SK-MEL-5 (cell line): ENCODE data around the gene MYH7. TPM values are rescaled to one million over a fixed set of nuclear protein-coding genes. Genes with fewer than 3 reads are reported as not detected.
A peak's percentile ranks its signal among the peaks of the same experiment; 100 is the strongest.

ENCODE experiments used
- DNase-seq: peaks from one replicate; pipeline ENCODE4 v3.0.0-alpha.2; 2016; ENCODE audit warnings: low read depth, low spot score
- in situ Hi-C: cut with HindIII; loops from 2 replicates; pipeline ENCODE4 v1.10.0; 2016; ENCODE audit warnings: low sequenced_read_pairs, high pct_unique_total_duplicates, low pct_unique_long_range_greater_than_20kb
- total RNA-seq: library from RNA; depleted of rRNA; stranded (reverse); fragments of >200 nt; shearing (Covaris generic); gene quantifications from 2 replicates; pipeline ENCODE4 v1.2.3, GENCODE V29; 2014

Gene MYH7
- total RNA-seq, 1 experiment from 2014 or later = 0.05 TPM

DNA sequence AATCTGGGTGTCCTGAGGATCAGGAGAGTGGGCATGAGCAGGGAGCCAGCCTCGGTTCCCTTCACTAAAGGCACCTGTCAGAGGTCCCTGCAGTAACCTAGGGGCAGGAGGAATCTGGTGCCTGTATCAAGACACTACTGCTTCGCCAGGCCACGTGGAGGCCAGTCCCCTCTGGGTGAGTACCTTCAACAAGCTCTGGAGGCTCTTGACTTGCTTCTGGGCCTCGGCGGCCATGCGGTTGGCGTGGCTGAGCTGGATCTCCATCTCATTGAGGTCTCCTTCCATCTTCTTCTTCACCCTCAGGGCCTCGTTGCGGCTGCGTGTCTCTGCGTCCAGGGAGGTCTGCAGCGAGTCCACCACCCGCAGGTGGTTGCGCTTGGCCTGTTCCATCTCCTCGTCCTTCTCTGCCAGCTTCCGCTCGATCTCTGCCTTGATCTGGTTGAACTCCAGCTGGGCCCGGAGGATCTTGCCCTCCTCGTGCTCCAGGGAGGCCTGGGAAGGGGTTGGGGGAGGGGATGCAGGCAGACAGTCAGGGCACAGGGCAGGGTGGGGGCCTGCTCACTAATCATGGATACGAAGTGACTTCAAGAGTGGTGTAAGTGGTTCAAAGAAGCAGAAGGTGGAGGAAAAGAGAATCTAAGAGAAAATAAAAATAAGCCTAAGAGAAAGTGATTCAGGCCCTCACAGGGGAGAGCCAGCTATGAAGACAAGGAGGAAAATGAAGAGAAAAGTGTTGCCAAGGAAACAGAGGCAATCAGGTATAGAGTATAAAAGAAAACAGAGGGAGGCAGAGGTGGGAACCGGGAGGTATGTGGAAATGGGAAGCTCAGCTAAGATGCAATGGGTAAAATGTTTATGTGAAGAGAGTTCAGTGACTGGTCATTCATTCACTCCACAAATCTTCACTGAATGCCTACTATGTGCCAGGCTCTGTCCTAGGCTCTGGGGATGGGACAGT is 19.4 kb downstream of the MYH7 start:
- in situ Hi-C loops = no loop called here

DNA sequence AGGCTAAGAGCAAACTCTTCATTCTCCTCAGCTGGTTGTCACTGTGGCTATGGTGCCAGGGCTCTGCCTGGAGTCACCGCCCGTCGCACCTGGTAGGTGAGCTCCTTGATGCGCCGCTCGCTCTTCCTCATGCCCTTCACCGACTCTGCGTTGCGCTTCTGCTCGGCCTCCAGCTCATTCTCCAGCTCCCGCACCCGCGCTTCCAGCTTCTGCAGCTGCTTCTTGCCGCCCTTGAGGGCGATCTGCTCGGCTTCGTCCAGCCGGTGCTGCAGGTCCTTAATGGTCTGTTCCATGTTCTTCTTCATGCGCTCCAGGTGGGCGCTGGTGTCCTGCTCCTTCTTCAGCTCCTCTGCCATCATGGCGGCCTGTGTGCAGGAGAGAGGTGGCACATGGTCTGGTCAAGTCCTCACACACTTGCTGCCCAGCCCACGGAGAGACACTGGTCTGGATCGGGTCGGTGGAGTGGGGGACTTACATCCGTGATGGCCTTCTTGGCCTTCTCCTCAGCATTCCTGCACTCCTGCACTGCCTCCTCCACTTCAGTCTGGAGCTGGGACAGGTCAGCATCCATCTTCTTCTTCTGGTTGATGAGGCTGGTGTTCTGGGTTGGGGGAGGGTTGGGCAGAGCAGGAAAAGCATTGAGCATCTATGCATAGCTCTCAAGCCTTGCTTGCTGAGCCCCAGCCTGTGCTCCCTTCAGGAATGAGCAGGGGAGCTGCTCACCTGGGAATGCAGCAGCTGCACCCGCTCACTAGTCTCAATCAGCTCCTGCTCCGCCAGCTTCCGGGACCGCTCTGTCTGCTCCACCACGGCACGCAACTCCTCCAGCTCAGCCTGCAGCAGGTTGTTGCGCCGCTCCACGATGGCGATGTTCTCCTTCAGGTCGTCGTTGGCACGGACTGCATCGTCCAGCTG is 20.3 kb downstream of the MYH7 start:
- DNase-seq = no peak
- in situ Hi-C loops = no loop called here

More for the DNA sequence above, 19.4 kb downstream of the MYH7 start:
- no peak for DNase-seq

DNA sequence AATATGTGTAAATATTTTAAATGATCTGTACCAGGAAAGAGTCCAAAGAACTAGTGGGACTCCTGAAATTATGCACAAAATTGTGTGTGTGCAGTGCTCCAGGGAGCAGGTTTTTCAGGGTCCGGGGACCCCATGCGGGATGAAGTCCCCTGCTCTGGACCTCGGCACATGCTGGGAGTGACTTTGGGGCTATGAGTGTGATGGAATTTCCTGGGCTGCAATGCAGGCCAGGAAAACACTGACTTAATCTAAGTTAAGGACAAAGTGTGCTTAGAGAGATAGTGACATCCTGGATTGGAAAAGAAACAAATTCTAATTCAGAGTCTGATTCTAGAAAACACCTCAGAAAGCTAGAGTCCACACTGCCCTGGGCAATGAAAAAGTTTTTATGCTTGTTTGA is 21.2 kb downstream of the MYH7 start:
- in situ Hi-C loops = no loop called here

DNA sequence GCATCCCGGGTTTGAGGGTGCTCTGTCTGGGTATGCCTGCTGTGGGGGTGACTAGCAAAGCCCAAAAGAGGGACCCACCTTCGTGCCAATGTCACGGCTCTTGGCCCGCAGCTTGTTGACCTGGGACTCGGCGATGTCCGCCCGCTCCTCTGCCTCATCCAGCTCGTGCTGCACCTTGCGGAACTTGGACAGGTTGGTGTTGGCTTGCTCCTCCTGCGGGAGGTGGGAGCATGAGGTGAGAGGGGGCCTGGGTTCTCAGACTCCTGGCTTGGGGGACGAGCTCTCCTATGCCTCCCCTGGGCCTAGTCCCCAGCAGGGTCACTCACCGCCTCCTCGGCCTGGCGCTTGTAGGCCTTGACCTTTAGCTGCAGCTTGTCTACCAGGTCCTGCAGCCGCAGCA is 21.8 kb downstream of the MYH7 start:
- no peak for DNase-seq
- in situ Hi-C loops = no loop called here

More for the DNA sequence above, 21.2 kb downstream of the MYH7 start:
- no peak for DNase-seq

DNA sequence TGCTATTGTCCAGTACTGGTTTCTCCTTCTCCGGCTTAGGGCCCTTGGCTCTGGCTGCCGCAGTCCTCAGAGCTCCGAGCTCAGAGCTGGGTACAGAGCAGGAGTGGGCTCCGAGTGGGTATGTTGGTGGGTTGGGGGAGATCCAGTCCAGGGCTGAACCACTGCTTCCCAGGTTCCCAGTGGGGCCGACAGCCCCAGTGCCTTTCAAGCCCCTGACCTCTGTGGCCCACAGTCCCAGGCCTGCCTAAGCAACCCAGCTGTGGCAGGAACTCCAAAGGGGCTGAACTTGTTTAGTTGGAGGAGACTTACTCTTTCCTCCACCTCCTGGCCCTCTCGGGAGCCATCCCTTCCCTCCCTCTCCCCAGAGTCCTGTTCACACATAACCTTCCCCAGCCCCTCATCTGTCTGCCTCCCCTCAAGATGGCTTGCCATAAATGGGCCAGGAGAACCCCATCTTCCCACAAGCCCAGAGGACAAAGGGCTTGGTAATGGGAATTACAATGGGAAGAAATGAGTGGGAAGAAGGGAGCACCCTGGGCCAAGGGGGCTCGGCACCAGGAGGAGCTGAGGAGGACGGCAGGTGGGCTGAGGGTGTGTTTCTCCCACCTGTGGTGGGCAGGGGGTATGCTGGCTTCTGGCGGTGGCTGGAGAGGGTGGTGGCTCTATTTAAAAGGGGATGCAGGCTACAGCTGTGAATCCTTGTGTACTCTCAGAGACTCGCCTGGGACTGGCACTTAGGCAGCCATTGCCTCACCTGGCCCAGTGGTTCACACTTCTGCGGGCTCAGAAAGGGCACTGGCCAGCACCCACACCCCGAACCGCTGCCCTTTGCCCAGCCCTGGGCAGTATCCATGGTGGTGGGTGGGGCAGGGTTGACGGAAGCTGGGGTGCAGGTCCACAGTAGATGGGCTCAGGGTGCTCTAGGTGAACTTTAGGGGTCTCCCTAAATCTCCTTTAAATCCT is 23.6 kb downstream of the MYH7 start:
- DNase-seq = no peak
- in situ Hi-C loops = no loop called here

DNA sequence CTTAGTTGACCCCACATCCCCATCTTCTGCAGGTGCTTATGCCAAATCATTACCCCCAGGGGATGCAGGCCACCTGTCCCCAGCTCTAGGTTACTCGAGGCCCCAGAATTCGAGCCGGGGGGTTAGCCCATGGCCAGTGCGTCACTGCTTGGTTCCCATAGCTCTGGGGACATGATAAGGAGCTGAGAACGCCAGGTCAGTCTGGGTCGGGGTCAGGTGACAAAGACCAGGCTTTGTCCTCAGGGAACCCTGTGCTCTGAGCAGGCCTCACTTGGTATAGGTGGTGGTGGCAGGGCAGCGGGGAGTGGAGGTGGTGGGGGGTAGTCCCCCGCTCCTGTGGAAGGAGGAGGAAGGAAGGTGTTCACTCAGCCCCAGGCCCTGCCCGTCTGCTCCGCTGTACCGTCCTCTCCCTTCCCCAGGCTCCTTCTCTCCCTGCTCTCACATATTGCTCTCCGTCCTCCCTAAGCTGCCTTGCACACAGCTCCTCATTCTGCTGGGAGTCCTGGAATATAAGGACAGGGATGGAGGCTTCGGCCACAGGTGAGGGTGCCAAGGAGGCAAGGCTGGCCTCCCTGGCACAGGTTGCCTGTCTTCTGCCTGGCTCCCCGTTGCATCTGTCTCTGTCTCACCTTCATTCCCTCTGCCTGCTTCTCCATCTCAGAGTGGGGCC is 25.4 kb downstream of the MYH7 start:
- in situ Hi-C loops = no loop called here
- DNase-seq = no peak

DNA sequence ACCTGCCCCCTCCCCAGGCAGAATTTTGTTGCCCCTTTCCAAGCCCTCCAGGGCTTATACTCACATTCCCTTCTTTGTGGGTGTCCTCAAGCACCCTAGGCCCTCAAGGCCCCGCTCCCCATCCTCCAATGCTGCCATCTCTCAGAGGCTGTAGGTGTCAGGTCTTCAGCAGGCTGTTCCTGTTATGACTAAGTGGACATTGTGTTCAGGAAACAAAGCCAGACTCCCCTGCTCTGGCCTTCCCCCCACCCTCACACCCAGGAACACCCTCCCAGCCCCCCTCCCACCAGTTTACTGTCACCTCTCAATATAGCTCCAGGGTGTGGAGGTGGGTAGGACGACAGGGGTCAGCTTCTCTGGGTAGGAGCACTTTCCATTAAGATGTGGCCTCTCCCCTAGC is 26.0 kb downstream of the MYH7 start:
- in situ Hi-C loops = no loop called here
- DNase-seq = no peak

DNA sequence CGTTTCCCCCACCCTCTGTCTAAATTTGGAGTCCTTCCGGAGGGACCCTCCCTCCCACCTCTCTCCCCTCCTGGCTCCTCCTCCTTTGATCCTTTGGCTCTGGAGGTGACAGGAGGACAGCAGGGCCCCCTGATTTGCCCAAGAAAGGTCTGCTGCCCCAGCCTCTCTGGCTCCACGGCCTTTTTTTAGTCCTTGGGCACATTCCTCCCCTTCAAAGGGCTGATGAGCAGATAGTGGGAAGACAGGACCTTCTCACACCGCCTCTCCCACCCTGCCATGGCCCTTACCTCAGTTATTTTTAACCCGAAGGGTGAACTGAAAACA is 27.2 kb downstream of the MYH7 start:
- no peak for DNase-seq
- in situ Hi-C loops = no loop called here

DNA sequence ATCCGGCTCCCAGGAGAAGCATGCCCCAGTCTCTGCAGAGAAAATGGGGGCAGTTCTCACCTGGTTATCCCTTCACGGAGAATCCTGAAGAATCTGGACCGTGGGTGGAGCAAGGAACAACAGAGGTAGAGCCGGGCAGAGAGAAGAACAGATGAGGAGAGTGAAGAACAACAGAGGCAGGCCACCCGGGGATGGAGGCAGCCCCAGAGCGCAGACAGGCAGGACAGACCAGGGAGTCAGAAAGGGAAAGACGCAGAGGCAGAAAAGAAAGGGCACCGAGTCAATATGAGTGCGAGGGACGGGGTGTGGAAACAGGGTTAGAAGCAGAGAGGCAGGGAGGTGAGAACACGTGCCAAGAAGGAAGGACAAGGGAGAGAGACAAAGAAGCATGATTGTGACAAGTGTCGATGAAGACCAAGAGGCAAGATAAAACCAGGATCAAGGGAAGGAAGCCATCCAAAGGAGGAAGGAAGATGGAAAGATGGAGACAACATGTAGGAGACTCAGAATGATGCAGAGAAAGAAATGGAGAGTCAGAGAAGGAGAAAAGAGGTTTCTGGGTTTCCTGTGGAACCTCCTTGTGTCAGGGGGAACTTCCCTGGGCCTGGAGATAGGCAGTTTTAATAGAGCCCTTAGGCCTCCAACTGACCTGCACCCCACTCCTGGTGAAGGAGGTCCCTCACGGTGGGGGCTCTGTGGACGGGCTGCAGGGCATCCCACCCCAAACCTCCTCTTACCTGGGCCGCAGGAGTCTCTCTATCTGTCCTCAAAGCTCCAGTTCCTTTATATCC is 27.7 kb downstream of the MYH7 start, which contains the start of gene MYH6:
TSS of gene MYH6 (minus strand) at position 758 of the 791 bp plus-strand sequence. CDS start 1,050 bp downstream, outside the sequence.
- in situ Hi-C loops = no loop called here
- no peak for DNase-seq

DNA sequence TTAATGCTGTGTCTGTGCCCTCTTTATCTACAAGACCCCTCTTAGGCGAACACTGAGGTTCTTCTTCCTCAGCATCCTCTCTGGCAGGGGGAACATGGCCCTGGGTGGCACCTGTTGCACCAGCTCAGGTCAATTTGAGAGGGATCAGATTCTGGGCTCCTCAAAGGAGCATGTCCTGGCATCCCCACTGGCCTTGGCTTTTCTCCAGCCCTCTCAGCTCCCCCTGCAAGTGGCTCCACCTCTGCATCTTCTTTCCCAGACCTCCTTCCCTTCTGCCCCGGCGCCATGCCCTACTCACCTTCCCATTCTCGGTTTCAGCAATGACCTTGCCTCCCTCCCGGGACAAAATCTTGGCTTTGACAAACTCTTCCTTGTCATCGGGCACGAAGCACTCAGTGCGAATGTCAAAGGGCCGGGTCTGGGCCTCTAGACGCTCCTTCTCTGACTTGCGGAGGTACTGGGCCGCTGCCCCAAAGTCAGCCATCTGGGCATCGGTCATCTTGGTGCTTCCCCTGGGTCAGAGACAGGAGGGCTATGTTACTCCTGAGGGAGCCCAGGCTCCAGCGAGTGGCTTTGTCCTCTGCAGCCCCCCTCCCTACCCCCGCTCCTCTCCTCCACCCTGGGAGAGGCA is 28.6 kb downstream of the MYH7 start:
- DNase-seq = no peak
- in situ Hi-C loops = no loop called here

DNA sequence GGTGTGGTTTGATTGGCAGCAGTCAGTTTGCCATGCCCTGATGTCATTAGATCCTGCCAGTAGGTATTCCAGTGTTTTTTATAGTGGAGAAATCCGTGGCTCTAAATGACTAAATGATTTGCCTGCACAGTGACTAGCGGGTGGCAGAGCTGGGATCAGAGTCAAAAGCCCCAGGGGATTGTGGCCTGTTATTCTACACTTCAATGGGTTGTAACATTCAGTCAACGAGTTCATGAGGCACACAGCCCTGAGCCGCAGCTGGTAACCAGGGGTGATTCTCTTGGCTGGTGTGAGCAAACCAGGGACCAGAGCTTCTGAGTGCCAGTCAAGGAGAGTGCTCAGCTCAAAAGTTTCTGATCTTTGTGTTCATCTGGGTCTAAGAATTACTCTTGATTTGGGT is 29.2 kb downstream of the MYH7 start:
- in situ Hi-C loops = no loop called here
- DNase-seq = no peak

DNA sequence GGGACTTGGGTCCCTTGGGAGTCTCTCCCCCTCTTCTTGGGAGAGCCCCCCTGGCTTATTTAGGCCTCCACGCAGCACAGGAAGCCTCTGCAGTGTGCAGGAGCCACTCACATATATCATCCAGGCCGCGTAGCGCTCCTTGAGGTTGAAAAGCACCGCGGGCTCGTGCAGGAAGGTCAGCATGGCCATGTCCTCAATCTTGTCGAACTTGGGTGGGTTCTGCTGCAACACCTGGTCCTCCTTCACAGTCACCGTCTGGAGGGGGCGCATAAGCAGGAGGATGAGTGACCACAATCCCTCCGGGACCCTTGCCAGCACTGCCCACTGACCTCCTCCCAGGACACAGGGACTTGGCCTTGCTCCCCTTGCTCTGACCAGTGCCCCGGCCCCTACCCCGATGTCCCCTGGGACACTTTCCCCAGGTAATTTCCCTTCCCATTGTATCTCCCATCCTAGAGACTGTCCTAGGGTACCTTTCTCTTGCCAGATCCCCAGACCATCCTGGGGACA is 29.9 kb downstream of the MYH7 start:
- no peak for DNase-seq
- in situ Hi-C loops = no loop called here

DNA sequence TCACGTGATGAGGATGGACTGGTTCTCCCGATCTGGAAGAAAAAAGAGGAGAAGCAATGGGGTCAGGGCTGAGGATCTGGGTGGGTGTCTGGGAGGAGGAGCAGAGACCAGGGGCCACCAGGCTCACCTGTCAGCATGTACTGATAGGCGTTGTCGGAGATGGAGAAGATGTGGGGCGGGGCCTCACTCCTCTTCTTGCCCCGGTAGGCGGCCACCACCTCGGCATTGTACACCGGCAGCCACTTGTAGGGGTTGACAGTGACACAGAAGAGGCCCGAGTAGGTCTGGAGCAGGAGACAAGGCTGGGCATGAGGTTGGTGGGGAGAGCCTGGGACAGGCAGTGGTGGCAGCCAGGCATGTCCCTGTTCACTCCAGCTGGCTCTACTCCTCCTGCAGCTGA is 30.4 kb downstream of the MYH7 start:
- in situ Hi-C loops = no loop called here
- no peak for DNase-seq

DNA sequence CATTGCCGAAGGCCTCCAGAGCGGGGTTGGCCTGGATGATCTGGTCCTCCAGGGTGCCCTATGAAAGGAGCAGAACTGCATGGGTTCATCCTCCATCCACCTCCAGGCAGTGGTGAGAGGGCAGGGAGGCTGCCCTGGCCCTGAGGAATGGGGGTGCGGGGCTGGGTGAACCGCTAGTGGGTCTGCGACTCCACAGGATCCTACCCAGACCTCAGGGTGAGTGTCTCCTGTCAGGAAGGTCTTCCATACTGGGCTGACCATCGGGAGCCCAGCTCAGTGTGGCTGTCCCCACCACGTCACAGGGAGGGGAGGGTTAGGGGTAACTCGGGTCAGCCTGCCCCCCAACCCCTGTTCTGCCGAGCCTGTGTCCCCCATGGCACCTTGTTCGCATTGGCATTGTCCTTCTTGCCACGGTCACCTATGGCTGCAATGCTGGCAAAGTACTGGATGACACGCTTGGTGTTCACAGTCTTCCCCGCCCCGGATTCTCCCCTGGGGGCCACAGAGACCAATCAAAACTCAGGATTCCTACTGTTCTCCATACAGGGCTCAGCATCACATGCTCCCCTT is 31.0 kb downstream of the MYH7 start:
- peak; percentile 5 for DNase-seq
- in situ Hi-C loops = no loop called here

DNA sequence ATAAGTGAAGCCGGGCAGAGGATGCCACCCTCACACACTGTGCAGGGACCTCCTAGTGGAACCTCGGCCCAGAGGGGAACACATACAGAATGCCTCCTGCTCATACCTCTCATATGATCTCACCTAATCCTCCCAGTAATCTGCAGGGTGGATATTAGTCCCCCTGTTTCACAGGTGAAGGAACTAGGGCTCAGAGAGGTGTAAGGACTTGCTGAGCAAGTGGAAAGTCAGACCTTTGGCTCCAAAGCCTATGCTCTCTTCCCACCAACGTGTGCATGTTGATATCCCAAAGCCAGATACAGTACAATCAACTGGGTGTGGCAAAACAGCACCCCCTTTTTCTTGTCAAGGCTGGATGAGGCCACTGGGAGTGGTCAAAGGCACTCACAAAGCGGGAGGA is 31.6 kb downstream of the MYH7 start:
- in situ Hi-C loops = no loop called here
- no peak for DNase-seq

DNA sequence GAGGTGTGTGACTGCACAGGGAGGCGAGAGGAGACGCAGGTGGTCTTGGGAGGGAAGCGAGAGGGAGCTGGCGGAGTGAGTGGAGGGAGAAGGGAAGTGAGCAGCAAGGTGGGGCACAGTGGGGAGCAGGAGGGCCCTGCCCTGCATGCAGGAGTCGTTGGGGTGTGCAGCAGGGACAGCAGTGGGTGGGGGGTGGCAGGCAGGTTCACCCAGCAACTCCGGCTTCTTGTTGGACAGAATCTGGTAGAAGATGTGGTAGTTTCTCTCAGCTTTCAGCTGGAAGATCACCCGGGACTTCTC is 32.4 kb downstream of the MYH7 start:
- in situ Hi-C loops = no loop called here

More for the DNA sequence above, 32.4 kb downstream of the MYH7 start:
- no peak for DNase-seq
